HCT116 (cell line): ENCODE measurements around the gene ZSCAN4.

Experiments
- EZH2phosphoT487 ChIP-seq: fragments of 200-600 bp; IDR thresholded peaks from 2 replicates; pipeline ENCODE4 v1.6.1; 2018; ENCODE audit warnings: antibody characterized with exemption, borderline replicate concordance
- MAX ChIP-seq: IDR thresholded peaks from 2 replicates; pipeline ENCODE4 v1.6.1; 2012
- POLR2A ChIP-seq: IDR thresholded peaks from 2 replicates; pipeline ENCODE4 v1.7.0; 2011; ENCODE audit warnings: borderline replicate concordance; ENCODE audit not compliant: insufficient read depth, insufficient read length; ENCODE audit errors: extremely low read depth
- POLR2AphosphoS5 ChIP-seq: IDR thresholded peaks from 2 replicates; pipeline ENCODE4 v1.6.1; 2011; ENCODE audit warnings: mild to moderate bottlenecking, low read depth, low read length, moderate library complexity

- TF ChIP-seq POLR2A (no peak), POLR2AphosphoS5 (no peak), MAX (no peak), EZH2phosphoT487 (no peak)
Observed at GRCh38 chr19:57664269-57665127, 4.2 kb upstream of the ZSCAN4 start.
